GM12878 (cell line): ENCODE results near the gene GCSAML. TPM values are rescaled to one million over a fixed set of nuclear protein-coding genes. Genes with fewer than 3 reads are reported as not detected.

ENCODE experiments used
- MEF2A ChIP-seq: IDR thresholded peaks from 2 replicates; pipeline ENCODE4 v1.6.1; 2011; ENCODE audit warnings: low read depth, mild to moderate bottlenecking, low read length, moderate library complexity; ENCODE audit not compliant: insufficient read depth
- RBBP5 ChIP-seq: fragments of 200-600 bp; sonication (generic); conservative IDR thresholded peaks from 2 replicates; pipeline ENCODE4 v1.6.1; 2016
- ZBTB11 ChIP-seq: fragments of 450-650 bp; formaldehyde crosslinking; IDR thresholded peaks from 2 replicates; pipeline ENCODE4 v1.5.0; 2022; ENCODE audit warnings: mild to moderate bottlenecking, missing genetic modification characterization
- polyA plus RNA-seq, 11 experiments: library from polyadenylated mRNA; depleted of rRNA in 4 of 11; unstranded in 6 of 11; stranded (reverse) in 5 of 11; fragments of >200 nt; fragmentation: Nextera tagmentation in 4 of 11; fragmentation: Illumina TruSeq in 1 of 11; extraction: Ambion mirVana in 4 of 11; extraction: Trizol in 1 of 11; gene quantifications; 1 replicate in 1 of 11; 2 replicates in 10 of 11; pipeline versions ENCODE4 v1.2.1 to v1.2.3, GENCODE V29; 2011 to 2016; ENCODE audit warnings: inconsistent platforms in 2 of 11, missing spikeins in 2 of 11, low read depth in 1 of 11
- small RNA-seq: library from RNA; depleted of rRNA; stranded (forward); fragments of <200 nt; gene quantifications from one replicate; pipeline ENCODE3, GENCODE V24; 2014
- total RNA-seq, 4 experiments: library from RNA; depleted of rRNA in 3 of 4; stranded (reverse); fragments of >200 nt in 3 of 4; fragmentation: Illumina TruSeq in 1 of 4; extraction: Trizol in 1 of 4; gene quantifications; 2 replicates each; pipeline versions ENCODE4 v1.2.1 to v1.2.3, GENCODE V29; 2013 to 2021

GCSAML gene
- total and polyA plus RNA-seq, 10 of the 15 experiments (the other 5 are each of a cell fraction or from before 2014, with no cell fraction given): 0.03 TPM; not detected in 9

GRCh38 chr1:247614625-247615024 lies 65.7 kb downstream of the GCSAML start (continued):
- TF ChIP-seq ZBTB11 (CRISPR knock-in tag) (no peak), MEF2A (no peak), RBBP5 (no peak)
- TF ChIP-seq, all 136 proteins: peak for 0

Small RNA genes lying within 50 kb of the gene (small RNA-seq; reads per million reads assigned to genes)
- gene RF00026: not detected

Other genes with a start within 250 kb of the GCSAML start
Only the 7 nearest of the 11 such genes appear.
- gene NLRP3, start 133.0 kb upstream of the GCSAML start, total RNA-seq (2014; rRNA removed): 10.4 and 11.6 TPM in 2 replicates
- 9.7 and 9.8 TPM in 2 replicates for gene NLRP3, start 133.0 kb upstream of the GCSAML start, total RNA-seq (2014; rRNA removed; fragmentation: Illumina TruSeq; extraction: Trizol)
- 8.4 and 9.5 TPM in 2 replicates for gene NLRP3, start 133.0 kb upstream of the GCSAML start, total RNA-seq (2021)
- 1.8 and 2.4 TPM in 2 replicates for gene NLRP3, start 133.0 kb upstream of the GCSAML start, polyA plus RNA-seq (2011; rRNA removed)
- gene NLRP3, start 133.0 kb upstream of the GCSAML start, polyA plus RNA-seq (2014; fragmentation: Illumina TruSeq; extraction: Trizol): 6.5 and 7.8 TPM in 2 replicates
- gene NLRP3, start 133.0 kb upstream of the GCSAML start, polyA plus RNA-seq (2014; fragmentation: Nextera tagmentation; extraction: Ambion mirVana): 1 to 10 TPM; 2.5 to 3.4 TPM
- 6.6 and 7.2 TPM in 2 replicates for gene NLRP3, start 133.0 kb upstream of the GCSAML start, polyA plus RNA-seq (2014; rRNA removed)
- gene NLRP3, start 133.0 kb upstream of the GCSAML start, polyA plus RNA-seq (2016; fragmentation: Nextera tagmentation; extraction: Ambion mirVana): 1 to 10 TPM; 2.4 to 3.4 TPM
- gene OR2B11, start 91.0 kb upstream of the GCSAML start, total RNA-seq (2014; rRNA removed): not detected in 2 replicates
- not detected in 2 replicates for gene OR2B11, start 91.0 kb upstream of the GCSAML start, total RNA-seq (2014; rRNA removed; fragmentation: Illumina TruSeq; extraction: Trizol)
- not detected in 2 replicates for gene OR2B11, start 91.0 kb upstream of the GCSAML start, total RNA-seq (2021)
- not detected in 2 replicates for gene OR2B11, start 91.0 kb upstream of the GCSAML start, polyA plus RNA-seq (2011; rRNA removed)
- gene OR2B11, start 91.0 kb upstream of the GCSAML start, polyA plus RNA-seq (2014; fragmentation: Illumina TruSeq; extraction: Trizol): not detected in 2 replicates
- under 1 TPM; 0.02 to 0.08 TPM for gene OR2B11, start 91.0 kb upstream of the GCSAML start, polyA plus RNA-seq (2014; fragmentation: Nextera tagmentation; extraction: Ambion mirVana)
- 0.01 TPM in 1 of 2 replicates, not detected in the other for gene OR2B11, start 91.0 kb upstream of the GCSAML start, polyA plus RNA-seq (2014; rRNA removed)
- gene OR2B11, start 91.0 kb upstream of the GCSAML start, polyA plus RNA-seq (2016; fragmentation: Nextera tagmentation; extraction: Ambion mirVana): not detected
- gene OR2C3, start 12.7 kb upstream of the GCSAML start, total RNA-seq (2014; rRNA removed): not detected in 2 replicates
- not detected in 2 replicates for gene OR2C3, start 12.7 kb upstream of the GCSAML start, total RNA-seq (2014; rRNA removed; fragmentation: Illumina TruSeq; extraction: Trizol)
- gene OR2C3, start 12.7 kb upstream of the GCSAML start, total RNA-seq (2021): not detected in 2 replicates
- not detected in 2 replicates for gene OR2C3, start 12.7 kb upstream of the GCSAML start, polyA plus RNA-seq (2011; rRNA removed)
- gene OR2C3, start 12.7 kb upstream of the GCSAML start, polyA plus RNA-seq (2014; fragmentation: Illumina TruSeq; extraction: Trizol): not detected in 2 replicates
- not detected for gene OR2C3, start 12.7 kb upstream of the GCSAML start, polyA plus RNA-seq (2014; fragmentation: Nextera tagmentation; extraction: Ambion mirVana)
- not detected in 2 replicates for gene OR2C3, start 12.7 kb upstream of the GCSAML start, polyA plus RNA-seq (2014; rRNA removed)
- not detected for gene OR2C3, start 12.7 kb upstream of the GCSAML start, polyA plus RNA-seq (2016; fragmentation: Nextera tagmentation; extraction: Ambion mirVana)
- gene OR2G2, start 39.2 kb downstream of the GCSAML start, total RNA-seq (2014; rRNA removed): not detected in 2 replicates
- not detected in 2 replicates for gene OR2G2, start 39.2 kb downstream of the GCSAML start, total RNA-seq (2014; rRNA removed; fragmentation: Illumina TruSeq; extraction: Trizol)
- gene OR2G2, start 39.2 kb downstream of the GCSAML start, total RNA-seq (2021): not detected in 2 replicates
- not detected in 2 replicates for gene OR2G2, start 39.2 kb downstream of the GCSAML start, polyA plus RNA-seq (2011; rRNA removed)
- not detected in 2 replicates for gene OR2G2, start 39.2 kb downstream of the GCSAML start, polyA plus RNA-seq (2014; fragmentation: Illumina TruSeq; extraction: Trizol)
- not detected for gene OR2G2, start 39.2 kb downstream of the GCSAML start, polyA plus RNA-seq (2014; fragmentation: Nextera tagmentation; extraction: Ambion mirVana)
- gene OR2G2, start 39.2 kb downstream of the GCSAML start, polyA plus RNA-seq (2014; rRNA removed): not detected in 2 replicates
- gene OR2G2, start 39.2 kb downstream of the GCSAML start, polyA plus RNA-seq (2016; fragmentation: Nextera tagmentation; extraction: Ambion mirVana): not detected
- gene OR2G3, start 56.5 kb downstream of the GCSAML start, total RNA-seq (2014; rRNA removed): not detected in 2 replicates
- not detected in 2 replicates for gene OR2G3, start 56.5 kb downstream of the GCSAML start, total RNA-seq (2014; rRNA removed; fragmentation: Illumina TruSeq; extraction: Trizol)
- not detected in 2 replicates for gene OR2G3, start 56.5 kb downstream of the GCSAML start, total RNA-seq (2021)
- gene OR2G3, start 56.5 kb downstream of the GCSAML start, polyA plus RNA-seq (2011; rRNA removed): not detected in 2 replicates
- gene OR2G3, start 56.5 kb downstream of the GCSAML start, polyA plus RNA-seq (2014; fragmentation: Illumina TruSeq; extraction: Trizol): not detected in 2 replicates
- not detected for gene OR2G3, start 56.5 kb downstream of the GCSAML start, polyA plus RNA-seq (2014; fragmentation: Nextera tagmentation; extraction: Ambion mirVana)
- gene OR2G3, start 56.5 kb downstream of the GCSAML start, polyA plus RNA-seq (2014; rRNA removed): not detected in 2 replicates
- not detected for gene OR2G3, start 56.5 kb downstream of the GCSAML start, polyA plus RNA-seq (2016; fragmentation: Nextera tagmentation; extraction: Ambion mirVana)
- gene OR13G1, start 130.6 kb downstream of the GCSAML start, total RNA-seq (2014; rRNA removed): not detected in 2 replicates
- gene OR13G1, start 130.6 kb downstream of the GCSAML start, total RNA-seq (2014; rRNA removed; fragmentation: Illumina TruSeq; extraction: Trizol): not detected in 2 replicates
- gene OR13G1, start 130.6 kb downstream of the GCSAML start, total RNA-seq (2021): not detected in 2 replicates
- not detected in 2 replicates for gene OR13G1, start 130.6 kb downstream of the GCSAML start, polyA plus RNA-seq (2011; rRNA removed)
- gene OR13G1, start 130.6 kb downstream of the GCSAML start, polyA plus RNA-seq (2014; fragmentation: Illumina TruSeq; extraction: Trizol): not detected in 2 replicates
- gene OR13G1, start 130.6 kb downstream of the GCSAML start, polyA plus RNA-seq (2014; fragmentation: Nextera tagmentation; extraction: Ambion mirVana): not detected
- not detected in 2 replicates for gene OR13G1, start 130.6 kb downstream of the GCSAML start, polyA plus RNA-seq (2014; rRNA removed)
- gene OR13G1, start 130.6 kb downstream of the GCSAML start, polyA plus RNA-seq (2016; fragmentation: Nextera tagmentation; extraction: Ambion mirVana): not detected
- not detected in 2 replicates for gene OR6F1, start 167.5 kb downstream of the GCSAML start, total RNA-seq (2014; rRNA removed)
- not detected in 2 replicates for gene OR6F1, start 167.5 kb downstream of the GCSAML start, total RNA-seq (2014; rRNA removed; fragmentation: Illumina TruSeq; extraction: Trizol)
- not detected in 2 replicates for gene OR6F1, start 167.5 kb downstream of the GCSAML start, total RNA-seq (2021)
- not detected in 2 replicates for gene OR6F1, start 167.5 kb downstream of the GCSAML start, polyA plus RNA-seq (2011; rRNA removed)
- not detected in 2 replicates for gene OR6F1, start 167.5 kb downstream of the GCSAML start, polyA plus RNA-seq (2014; fragmentation: Illumina TruSeq; extraction: Trizol)
- not detected for gene OR6F1, start 167.5 kb downstream of the GCSAML start, polyA plus RNA-seq (2014; fragmentation: Nextera tagmentation; extraction: Ambion mirVana)
- gene OR6F1, start 167.5 kb downstream of the GCSAML start, polyA plus RNA-seq (2014; rRNA removed): not detected in 2 replicates
- gene OR6F1, start 167.5 kb downstream of the GCSAML start, polyA plus RNA-seq (2016; fragmentation: Nextera tagmentation; extraction: Ambion mirVana): not detected